H1 (cell line): ENCODE measurements around the gene KLK1. TPM values are rescaled to one million over a fixed set of nuclear protein-coding genes. Genes with fewer than 3 reads are reported as not detected.

Source experiments
- CTCF ChIA-PET: fragments of 300-600 bp; sonication (Branson Sonifier 250); formaldehyde crosslinking; loops from one replicate; lab custom pipeline; 2021; ENCODE audit not compliant: partially characterized antibody; lab: Charles Lee
- POLR2A ChIA-PET: fragments of 300-600 bp; sonication (Branson Sonifier 250); formaldehyde crosslinking; loops from one replicate; lab custom pipeline; 2021; ENCODE audit warnings: inconsistent platforms; ENCODE audit not compliant: partially characterized antibody; lab: Charles Lee
- DNase-seq, 2 experiments: peaks; one replicate each; pipeline versions ENCODE4 v3.0.0 to v3.0.0-alpha.2; 2010 to 2022; ENCODE audit warnings: low spot score in 2 of 2, low read depth in 1 of 2, mixed read lengths in 1 of 2
- FAIRE-seq: peaks from 2 replicates; lab custom pipeline; 2011; peaks lifted over from hg19 to GRCh38; lab: Jason Lieb, UNC
- H2AFZ ChIP-seq: 2 replicates; pipeline ENCODE4 v1.8.1; 2012; ENCODE audit warnings: low read length, inconsistent platforms
- H2AK5ac ChIP-seq: 2 replicates; pipeline ENCODE4 v1.6.1; 2013; ENCODE audit warnings: low read depth, low read length
- H2BK120ac ChIP-seq: replicated peaks from 2 replicates; pipeline ENCODE3; 2013; ENCODE audit warnings: low read depth, low read length, inconsistent platforms
- H2BK12ac ChIP-seq: 2 replicates; pipeline ENCODE4 v1.6.1; 2013; ENCODE audit warnings: low read depth, low read length
- H2BK15ac ChIP-seq: 2 replicates; pipeline ENCODE4 v1.6.1; 2013; ENCODE audit warnings: low read length
- H2BK20ac ChIP-seq: 2 replicates; pipeline ENCODE4 v1.6.1; 2013; ENCODE audit warnings: low read length
- H2BK5ac ChIP-seq: 2 replicates; pipeline ENCODE4 v1.6.1; 2013; ENCODE audit warnings: low read depth, low read length
- H3K14ac ChIP-seq: 2 replicates; pipeline ENCODE4 v1.6.1; 2013; ENCODE audit warnings: inconsistent platforms; ENCODE audit not compliant: insufficient read length
- H3K18ac ChIP-seq: 2 replicates; pipeline ENCODE4 v1.6.1; 2013; ENCODE audit warnings: low read length; ENCODE audit errors: extremely low read depth
- H3K23ac ChIP-seq: 2 replicates; pipeline ENCODE4 v1.6.1; 2013; ENCODE audit warnings: inconsistent platforms; ENCODE audit not compliant: insufficient read length
- H3K23me2 ChIP-seq: 2 replicates; pipeline ENCODE4 v1.6.1; 2013; ENCODE audit warnings: low read depth, low read length
- H3K27ac ChIP-seq: 2 replicates; pipeline ENCODE4 v1.6.1; 2011; ENCODE audit warnings: low read depth, low read length, inconsistent platforms
- H3K27me3 ChIP-seq, 4 experiments: replicated peaks in 1 of 4; 1 replicate in 1 of 4; 2 replicates in 3 of 4; pipeline versions ENCODE4 v1.6.1 to v1.8.1; 2011 to 2013; ENCODE audit warnings: low read length in 3 of 4, mild to moderate bottlenecking in 3 of 4, inconsistent platforms in 2 of 4, mixed read lengths in 2 of 4, moderate library complexity in 1 of 4; ENCODE audit not compliant: control insufficient read depth in 3 of 4, insufficient read depth in 3 of 4; ENCODE audit errors: extremely low read depth in 1 of 4
- H3K36me3 ChIP-seq, 4 experiments: 2 replicates each; pipeline versions ENCODE4 v1.6.1 to v1.8.1; 2011 to 2013; ENCODE audit warnings: mild to moderate bottlenecking in 4 of 4, low read length in 3 of 4, moderate library complexity in 2 of 4, control low read depth in 1 of 4, inconsistent platforms in 1 of 4; ENCODE audit not compliant: insufficient read depth in 4 of 4, control insufficient read depth in 2 of 4
- H3K4ac ChIP-seq: replicated peaks from 2 replicates; pipeline ENCODE3; 2013; ENCODE audit warnings: low read length, low read depth, mixed read lengths, inconsistent platforms; ENCODE audit not compliant: insufficient read length
- H3K4me1 ChIP-seq, 4 experiments: replicated peaks in 1 of 4; 1 replicate in 1 of 4; 2 replicates in 3 of 4; pipeline versions ENCODE4 v1.6.1 to v1.8.1; 2011 to 2013; ENCODE audit warnings: low read length in 3 of 4, inconsistent platforms in 2 of 4, mixed read lengths in 1 of 4; ENCODE audit not compliant: insufficient read depth in 4 of 4, control insufficient read depth in 3 of 4
- H3K4me2 ChIP-seq, 2 experiments: 2 replicates each; pipeline versions ENCODE4 v1.6.1 to v1.8.1; 2011 to 2013; ENCODE audit warnings: low read depth in 2 of 2, low read length in 2 of 2, control low read depth in 1 of 2, inconsistent platforms in 1 of 2, mild to moderate bottlenecking in 1 of 2; ENCODE audit not compliant: insufficient read depth in 1 of 2
- H3K4me3 ChIP-seq, 4 experiments: fragments of 200-600, 300-600 bp in 1 of 4; sonication (generic), shearing (Covaris generic), sonication (Bioruptor Twin) in 1 of 4; 2 replicates each; pipeline versions ENCODE4 v1.5.1 to v1.8.1; 2011 to 2016; ENCODE audit warnings: low read length in 4 of 4, low read depth in 3 of 4, control low read depth in 2 of 4, inconsistent platforms in 2 of 4, mild to moderate bottlenecking in 2 of 4, mixed read lengths in 1 of 4, moderate library complexity in 1 of 4; ENCODE audit not compliant: insufficient read depth in 2 of 4; ENCODE audit errors: extremely low read depth in 1 of 4
- H3K56ac ChIP-seq: replicated peaks from 2 replicates; pipeline ENCODE3; 2013; ENCODE audit warnings: low read depth, mild to moderate bottlenecking, mixed read lengths, low read length, inconsistent platforms; ENCODE audit not compliant: insufficient read length
- H3K79me1 ChIP-seq: 2 replicates; pipeline ENCODE4 v1.6.1; 2013; ENCODE audit warnings: low read depth, low read length, control low read depth
- H3K79me2 ChIP-seq, 2 experiments: 2 replicates each; pipeline versions ENCODE4 v1.6.1 to v1.8.1; 2012 to 2013; ENCODE audit warnings: low read length in 2 of 2, mild to moderate bottlenecking in 2 of 2, inconsistent platforms in 1 of 2; ENCODE audit not compliant: insufficient read depth in 2 of 2, control insufficient read depth in 1 of 2
- H3K9ac ChIP-seq, 4 experiments: replicated peaks in 1 of 4; 1 replicate in 1 of 4; 2 replicates in 3 of 4; pipeline versions ENCODE4 v1.6.1 to v1.8.1; 2011 to 2013; ENCODE audit warnings: low read depth in 3 of 4, low read length in 3 of 4, control low read depth in 2 of 4, mild to moderate bottlenecking in 2 of 4, moderate library complexity in 2 of 4, inconsistent platforms in 1 of 4; ENCODE audit errors: extremely low read depth in 1 of 4
- H3K9me3 ChIP-seq, 2 experiments: 2 replicates each; pipeline versions ENCODE4 v1.6.1 to v1.8.1; 2012 to 2013; ENCODE audit warnings: mild to moderate bottlenecking in 2 of 2, moderate library complexity in 2 of 2, control low read depth in 1 of 2, inconsistent platforms in 1 of 2, low read depth in 1 of 2, low read length in 1 of 2, mixed read lengths in 1 of 2; ENCODE audit not compliant: insufficient read depth in 2 of 2
- H4K20me1 ChIP-seq, 2 experiments: replicated peaks in 1 of 2; 2 replicates each; pipeline versions ENCODE3 to v1.8.1; 2011 to 2013; ENCODE audit warnings: inconsistent platforms in 2 of 2, low read length in 2 of 2, mild to moderate bottlenecking in 1 of 2; ENCODE audit not compliant: insufficient read depth in 2 of 2, control insufficient read depth in 1 of 2
- H4K5ac ChIP-seq: 2 replicates; pipeline ENCODE4 v1.6.1; 2013; ENCODE audit warnings: low read length, low read depth, mixed read lengths, inconsistent platforms; ENCODE audit not compliant: insufficient read length
- H4K8ac ChIP-seq: 2 replicates; pipeline ENCODE4 v1.8.0; 2013; ENCODE audit warnings: mild to moderate bottlenecking, moderate library complexity, low read length, inconsistent platforms; ENCODE audit not compliant: insufficient read depth; ENCODE audit errors: extremely low read depth
- H4K91ac ChIP-seq: replicated peaks from 2 replicates; pipeline ENCODE3; 2013; ENCODE audit warnings: low read length, mixed read lengths, inconsistent platforms; ENCODE audit not compliant: insufficient read length
- HDAC2 ChIP-seq, 2 experiments: fragments of 300-600 bp in 1 of 2; sonication (generic) in 1 of 2; IDR thresholded peaks; 2 replicates each; pipeline ENCODE4 v1.6.1; 2011 to 2012; ENCODE audit warnings: low read depth in 2 of 2, low read length in 2 of 2, mild to moderate bottlenecking in 2 of 2, moderate library complexity in 2 of 2, borderline replicate concordance in 1 of 2, inconsistent platforms in 1 of 2
- MAX ChIP-seq: IDR thresholded peaks from 2 replicates; pipeline ENCODE4 v1.6.1; 2012; ENCODE audit warnings: inconsistent platforms
- TAF1 ChIP-seq: IDR thresholded peaks from 2 replicates; pipeline ENCODE4 v1.6.1; 2011; ENCODE audit warnings: mild to moderate bottlenecking, low read depth, low read length
- WGBS, 2 experiments: shearing (Covaris generic) in 1 of 2; methylation state at CpG; one replicate each; pipeline versions ENCODE4 v1.1.6 to v1.1.7; 2013 to 2015; ENCODE audit warnings: low lambda C conversion rate in 2 of 2, mixed read lengths in 2 of 2, inconsistent platforms in 1 of 2, low coverage in 1 of 2, missing lambda C conversion rate in 1 of 2; ENCODE audit not compliant: insufficient replicate concordance in 2 of 2, insufficient coverage in 1 of 2, insufficient read length in 1 of 2; ENCODE audit errors: extremely low coverage in 1 of 2, missing lambda C conversion rate in 1 of 2; 5-methylcytosine and 5-hydroxymethylcytosine counted together
- polyA plus RNA-seq, 7 experiments: library from polyadenylated mRNA; depleted of rRNA in 3 of 7; stranded (reverse) in 5 of 7; unstranded in 2 of 7; fragments of >200 nt in 5 of 7; fragments of 200-250 nt in 2 of 7; gene quantifications; 1 replicate in 5 of 7; 2 replicates in 1 of 7; 4 replicates in 1 of 7; pipeline versions ENCODE4 v1.2.1 to v1.2.3, GENCODE V29; 2011 to 2013; ENCODE audit warnings: missing spikeins in 2 of 7, mixed read lengths in 2 of 7
- total RNA-seq: library from RNA; stranded (reverse); fragmentation: NEBNext Ultra II Directional; extraction: Animal tissue kit (Norgen Biotek cat#: 25700); gene quantifications from 2 replicates; pipeline ENCODE4 v1.2.1, GENCODE V29; 2021
- TF ChIP-seq, protein P1 (sequence below): IDR thresholded peaks from 2 replicates; pipeline ENCODE4 v1.6.1; 2011; ENCODE audit warnings: low read length, improper control_type of control experiment

KLK1 gene
- total and polyA plus RNA-seq, 2 of the 8 experiments (the other 6 are each of a cell fraction or from before 2014, with no cell fraction given): 3.4 to 4.0 TPM

DNA sequence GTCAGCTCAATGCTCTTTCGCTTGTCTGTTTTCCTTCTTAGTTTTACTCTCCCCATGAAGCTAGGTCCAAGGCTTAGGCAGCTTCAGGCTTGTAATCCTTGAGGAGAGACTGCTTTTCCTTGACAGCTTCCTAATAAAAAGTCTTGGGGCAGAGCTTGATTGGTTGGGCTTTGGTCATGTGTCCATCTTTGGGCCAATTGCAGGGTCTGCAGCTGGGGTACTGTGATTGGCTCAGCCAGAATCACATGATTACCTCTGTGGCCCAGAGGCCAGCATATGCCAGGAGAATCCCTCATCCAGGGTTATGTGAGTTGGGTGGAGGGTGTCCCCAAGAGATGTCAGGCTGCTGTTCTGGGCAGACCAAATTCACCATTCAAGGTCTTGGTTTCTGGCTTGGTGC is 8.1 kb downstream of the KLK1 start:
- Histone ChIP-seq H2BK5ac (no peak overlapping the region), H3K27me3 (peaks cover 9 to 19% (median 18%) of the 10 kb centered on the region in 4 experiments), H2BK12ac (no peak overlapping the region), H4K91ac (no peak overlapping the region), H3K4me1 (peaks cover 5 to 20% (median 13%) of the 10 kb centered on the region in 4 experiments), H3K9me3 (no peaks in the 10 kb centered on the region), H3K36me3 (no peaks in the 10 kb centered on the region), H2AK5ac (no peak overlapping the region), H3K9ac (no peak overlapping the region), H2AFZ (no peak overlapping the region), H2BK15ac (no peak overlapping the region), H3K56ac (no peak overlapping the region), H3K23me2 (peaks cover 19% of the 10 kb centered on the region), H3K4me3 (no peak overlapping the region), H3K23ac (no peak overlapping the region), H3K4ac (no peak overlapping the region), H3K79me2 (no peaks in the 10 kb centered on the region), H3K4me2 (no peak overlapping the region), H3K79me1 (no peaks in the 10 kb centered on the region), H2BK20ac (no peak overlapping the region), H4K20me1 (peaks cover 0 to 2% of the 10 kb centered on the region in 2 experiments), H3K14ac (no peak overlapping the region), H4K8ac (no peak overlapping the region), H2BK120ac (no peak overlapping the region), H3K18ac (no peak overlapping the region), H4K5ac (no peak overlapping the region), H3K27ac (no peak overlapping the region)
- ChIA-PET POLR2A (interaction anchor here (14.4 kb wide), 1 partner anchor 17 kb away, joined by 275 read pairs; no protein-coding TSS in a partner anchor), CTCF (interaction anchor here (0.7 to 1.6 kb wide), 4 partner anchors 8 to 110 kb away, joined by 3 read pairs; no protein-coding TSS in a partner anchor)
- 76% methylated on average over 1 of the region's 1 CpG; no CpG with 5 or more reads in 1 of the 2 experiments for WGBS, 2 experiments
- TF ChIP-seq MAX (0 out of 2 replicates have a peak, but pooled peaks have one; percentile 13), TAF1 (no peak), HDAC2 (IDR thresholded peaks at IDR 0.05; ENCODE audit: borderline replicate concordance in 1 of 2, low read depth in 2 of 2, low read length in 2 of 2) (no peak)
- TF ChIP-seq, protein P1, sequence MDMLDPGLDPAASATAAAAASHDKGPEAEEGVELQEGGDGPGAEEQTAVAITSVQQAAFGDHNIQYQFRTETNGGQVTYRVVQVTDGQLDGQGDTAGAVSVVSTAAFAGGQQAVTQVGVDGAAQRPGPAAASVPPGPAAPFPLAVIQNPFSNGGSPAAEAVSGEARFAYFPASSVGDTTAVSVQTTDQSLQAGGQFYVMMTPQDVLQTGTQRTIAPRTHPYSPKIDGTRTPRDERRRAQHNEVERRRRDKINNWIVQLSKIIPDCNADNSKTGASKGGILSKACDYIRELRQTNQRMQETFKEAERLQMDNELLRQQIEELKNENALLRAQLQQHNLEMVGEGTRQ: peak; percentile 64; the same call in 1 of the 2 replicates
- FAIRE-seq: no peak
- no peak for DNase-seq
